PFSK-1 (cell line): Measurements from ENCODE around the gene QRICH2.

Source experiments
- FOXP2 ChIP-seq: optimal IDR thresholded peaks from 2 replicates; pipeline ENCODE3; 2011; ENCODE audit warnings: borderline replicate concordance, control low read depth, inconsistent platforms; ENCODE audit not compliant: insufficient read depth; ENCODE audit errors: extremely low read length, extremely low read depth
- POLR2AphosphoS5 ChIP-seq: IDR thresholded peaks from 2 replicates; pipeline ENCODE4 v1.6.1; 2012; ENCODE audit warnings: low read depth, mild to moderate bottlenecking, control low read depth, low read length, moderate library complexity
- REST ChIP-seq, 2 experiments: IDR thresholded peaks; 2 replicates each; pipeline versions ENCODE4 v1.6.1 to v1.8.0; 2011 to 2012; ENCODE audit warnings: low read depth in 2 of 2, low read length in 2 of 2, control low read depth in 1 of 2, inconsistent platforms in 1 of 2, mild to moderate bottlenecking in 1 of 2, moderate library complexity in 1 of 2; ENCODE audit not compliant: insufficient read depth in 1 of 2
- SIN3A ChIP-seq: IDR thresholded peaks from 2 replicates; pipeline ENCODE4 v1.6.1; 2012; ENCODE audit warnings: mild to moderate bottlenecking, low read length, moderate library complexity, borderline replicate concordance; ENCODE audit not compliant: insufficient read depth
- TAF1 ChIP-seq: IDR thresholded peaks from 2 replicates; pipeline ENCODE4 v1.6.1; 2012; ENCODE audit warnings: low read length, control low read depth, borderline replicate concordance; ENCODE audit not compliant: insufficient read depth

The QRICH2 gene

DNA sequence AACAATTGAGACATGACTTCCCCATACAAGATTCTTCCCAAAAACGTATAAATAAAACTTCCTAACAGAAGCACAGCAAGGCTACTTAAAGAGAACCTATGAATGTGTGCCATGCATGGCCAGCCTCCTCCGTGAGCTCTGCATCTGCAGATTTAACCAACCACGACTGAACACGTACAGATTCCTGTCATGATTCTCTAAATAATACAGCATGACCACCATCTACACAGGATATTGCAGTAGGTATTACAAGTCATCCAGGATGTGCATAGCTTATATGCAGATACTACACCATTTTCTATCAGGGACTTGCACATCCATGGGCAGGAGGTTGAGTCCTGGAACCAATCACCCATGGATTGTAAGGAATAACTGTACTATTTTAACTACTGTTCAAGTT lies 1.4 kb upstream of the QRICH2 start:
- TF ChIP-seq POLR2AphosphoS5 (no peak), TAF1 (no peak), SIN3A (no peak), REST (IDR thresholded peaks at IDR 0.05; ENCODE audit: insufficient read depth in 1 of 2, low read depth in 2 of 2, low read length in 2 of 2) (no peak)

GRCh38 chr17:76307299-76307965 lies 644 bp downstream of the QRICH2 start:
- TF ChIP-seq REST (IDR thresholded peaks at IDR 0.05; ENCODE audit: insufficient read depth in 1 of 2, low read depth in 2 of 2, low read length in 2 of 2), result no peak

- TF ChIP-seq SIN3A (no peak), TAF1 (no peak), POLR2AphosphoS5 (no peak), REST (IDR thresholded peaks at IDR 0.05; ENCODE audit: insufficient read depth in 1 of 2, low read depth in 2 of 2, low read length in 2 of 2) (no peak), FOXP2 (no peak)
Measured at GRCh38 chr17:76304226-76305134, 3.6 kb downstream of the QRICH2 start.

GRCh38 chr17:76297436-76297835 lies 10.6 kb downstream of the QRICH2 start:
- TF ChIP-seq SIN3A, result no peak
- no peak for TF ChIP-seq FOXP2
- no peak for TF ChIP-seq TAF1
- TF ChIP-seq REST (IDR thresholded peaks at IDR 0.05; ENCODE audit: insufficient read depth in 1 of 2, low read depth in 2 of 2, low read length in 2 of 2), result no peak
- no peak for TF ChIP-seq POLR2AphosphoS5

GRCh38 chr17:76296889-76297288 lies 11.2 kb downstream of the QRICH2 start:
- no peak for TF ChIP-seq REST (IDR thresholded peaks at IDR 0.05; ENCODE audit: insufficient read depth in 1 of 2, low read depth in 2 of 2, low read length in 2 of 2)
- no peak for TF ChIP-seq POLR2AphosphoS5
- TF ChIP-seq TAF1, result no peak
- TF ChIP-seq SIN3A, result no peak
- no peak for TF ChIP-seq FOXP2
